OCI-LY1 (cell line): ENCODE results near the gene CFAP99.

Source experiments
- CTCF ChIP-seq: fragments of 200-600 bp; sonication (generic), shearing (Covaris generic); IDR thresholded peaks from 2 replicates; pipeline ENCODE4 v1.5.1; 2017; ENCODE audit warnings: mild to moderate bottlenecking, antibody characterized with exemption, low read length, moderate library complexity, mixed read lengths
- EZH2 ChIP-seq: fragments of 200-600 bp; sonication (generic), shearing (Covaris generic); IDR thresholded peaks from 2 replicates; pipeline ENCODE4 v1.8.0; 2017; ENCODE audit warnings: borderline replicate concordance, mixed run types, mild to moderate bottlenecking, antibody characterized with exemption, low read length, moderate library complexity, mixed read lengths

- TF ChIP-seq CTCF (no peak), EZH2 (no peak)
These were observed 29.8 kb downstream of the CFAP99 start for GRCh38 chr4:2448589-2448988.
